Stimulated activated CD4-positive, alpha-beta T cell treated with anti-CD3 and anti-CD28 coated beads, TNF-alpha, amount 100 ng/mL, for 24 hours (primary cell): ENCODE data around the gene CSF2.

Experiments
- DNase-seq, 3 experiments: peaks; one replicate each; pipeline ENCODE4 v3.0.0-alpha.2; 2020; ENCODE audit warnings: low read depth in 3 of 3

The CSF2 gene

DNA sequence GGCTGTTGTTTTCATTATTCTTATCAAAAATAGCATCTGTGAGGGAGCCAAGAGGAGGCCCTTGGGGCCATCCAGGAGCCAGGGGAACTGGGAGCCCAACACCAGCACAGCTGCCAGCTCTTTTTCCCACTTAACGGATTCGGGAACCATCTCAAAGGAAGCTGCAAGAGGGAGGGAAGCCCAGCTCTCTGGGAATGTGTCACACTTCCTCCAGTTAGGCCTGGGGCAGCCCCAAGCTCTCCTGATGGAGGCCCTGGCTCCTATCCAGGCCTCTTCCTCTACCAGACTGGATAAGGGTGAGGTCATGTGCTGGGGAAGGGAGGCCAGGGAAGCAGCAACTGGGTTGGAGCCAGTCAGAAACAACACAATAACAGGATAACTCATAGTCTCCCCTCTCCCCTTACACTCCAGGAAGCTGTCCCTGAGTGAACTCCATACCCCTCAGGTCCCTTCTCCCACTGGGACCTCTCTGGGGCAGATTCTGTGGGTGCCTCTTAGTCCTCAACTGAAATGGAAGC is 12.7 kb downstream of the CSF2 start:
- DNase-seq, result no peak

DNA sequence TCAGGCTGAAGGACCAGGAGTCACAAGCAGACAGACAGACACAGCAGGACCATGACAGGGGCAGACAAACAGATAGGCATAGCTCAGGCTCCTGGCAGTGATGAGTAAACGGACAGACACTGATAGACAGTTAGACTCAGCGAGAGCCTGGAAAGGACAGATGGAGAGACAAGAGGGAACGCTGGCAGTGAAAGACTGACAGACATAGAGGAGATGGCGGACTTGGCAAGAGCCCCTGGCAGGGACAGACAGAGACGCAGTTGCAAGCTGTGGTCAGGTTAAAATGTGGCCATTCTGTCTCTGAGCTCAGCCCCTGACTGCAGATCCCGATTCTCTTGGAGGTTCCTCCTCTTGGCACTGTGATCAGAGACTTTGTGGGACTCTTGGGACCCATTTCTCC is 13.6 kb downstream of the CSF2 start:
- no peak for DNase-seq

DNA sequence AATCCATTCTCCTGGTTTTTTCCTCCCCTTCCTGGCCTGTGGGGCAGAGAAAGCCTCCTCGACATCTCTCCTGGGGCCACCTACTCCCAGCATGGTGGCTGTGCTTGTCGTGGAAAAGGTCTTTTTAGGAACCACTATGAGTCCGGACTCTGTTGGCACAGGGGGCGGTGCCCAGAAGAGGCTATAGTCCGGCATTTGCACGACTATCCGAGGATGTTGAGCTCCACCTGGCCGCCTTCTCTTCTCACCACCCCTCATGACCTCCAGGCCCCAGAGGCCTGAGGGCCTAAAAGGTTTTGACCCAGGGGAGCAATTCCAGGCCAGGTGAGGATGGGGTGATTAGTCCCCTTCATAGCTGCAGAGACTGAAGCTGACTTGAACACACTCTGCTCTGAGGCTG is 14.1 kb downstream of the CSF2 start:
- DNase-seq, result no peak

DNA sequence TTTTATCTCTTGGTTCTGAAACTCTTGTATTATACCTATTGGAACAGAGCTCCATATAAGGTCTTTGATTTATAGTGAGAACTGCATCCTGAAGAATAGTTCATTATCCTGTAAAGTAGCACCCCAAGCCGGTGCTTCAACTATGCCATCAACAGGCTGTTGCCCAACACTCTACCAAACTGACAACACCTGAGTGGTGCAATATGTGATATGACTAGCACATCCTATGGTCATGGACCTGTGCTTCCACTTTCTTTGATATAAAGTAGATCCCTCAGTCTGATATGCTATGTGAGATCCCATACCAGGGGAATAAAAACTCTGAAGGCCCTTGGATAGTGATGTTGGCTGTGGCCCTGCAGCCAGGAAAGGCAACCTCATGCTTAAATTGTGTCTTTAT is 15.8 kb downstream of the CSF2 start:
- DNase-seq, result no peak

DNA sequence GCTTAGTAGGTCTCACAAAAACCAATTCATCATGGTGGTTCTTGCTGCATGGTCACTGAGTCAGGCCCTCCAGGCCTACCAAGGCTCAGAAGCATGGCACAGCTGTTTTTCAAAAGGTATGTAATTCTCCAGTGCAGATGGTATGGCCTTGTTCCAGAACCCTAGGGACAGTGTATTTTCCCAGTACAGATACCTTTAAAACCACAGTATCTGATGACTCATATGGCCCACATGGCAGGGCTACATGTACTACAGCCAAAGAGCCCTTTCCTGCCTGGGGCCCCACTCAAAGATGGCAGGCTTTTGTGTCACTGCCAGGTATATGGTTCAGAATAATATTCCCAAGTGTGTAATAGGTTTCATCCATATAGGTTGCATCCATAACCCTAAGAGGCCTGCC is 16.5 kb downstream of the CSF2 start:
- no peak for DNase-seq

DNA sequence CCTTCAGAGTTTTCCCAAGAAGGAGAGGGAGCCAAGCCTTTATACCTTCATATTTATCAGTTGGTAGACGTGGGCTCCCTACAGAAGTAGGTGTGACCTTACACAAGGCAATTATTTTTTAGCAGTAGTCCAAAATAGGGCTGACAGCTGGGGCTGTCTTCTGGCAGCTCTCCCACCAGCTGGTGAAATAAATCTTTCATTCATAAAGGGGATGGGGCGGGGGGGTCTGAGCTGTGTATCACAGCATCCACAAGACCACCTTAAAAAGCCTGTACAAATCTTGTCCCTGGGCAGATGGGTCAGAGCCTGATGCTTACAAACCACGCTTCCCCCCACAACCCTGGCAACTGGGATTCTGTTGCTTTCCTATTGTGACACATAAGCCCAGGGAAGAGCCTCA is 19.7 kb downstream of the CSF2 start:
- no peak for DNase-seq

DNA sequence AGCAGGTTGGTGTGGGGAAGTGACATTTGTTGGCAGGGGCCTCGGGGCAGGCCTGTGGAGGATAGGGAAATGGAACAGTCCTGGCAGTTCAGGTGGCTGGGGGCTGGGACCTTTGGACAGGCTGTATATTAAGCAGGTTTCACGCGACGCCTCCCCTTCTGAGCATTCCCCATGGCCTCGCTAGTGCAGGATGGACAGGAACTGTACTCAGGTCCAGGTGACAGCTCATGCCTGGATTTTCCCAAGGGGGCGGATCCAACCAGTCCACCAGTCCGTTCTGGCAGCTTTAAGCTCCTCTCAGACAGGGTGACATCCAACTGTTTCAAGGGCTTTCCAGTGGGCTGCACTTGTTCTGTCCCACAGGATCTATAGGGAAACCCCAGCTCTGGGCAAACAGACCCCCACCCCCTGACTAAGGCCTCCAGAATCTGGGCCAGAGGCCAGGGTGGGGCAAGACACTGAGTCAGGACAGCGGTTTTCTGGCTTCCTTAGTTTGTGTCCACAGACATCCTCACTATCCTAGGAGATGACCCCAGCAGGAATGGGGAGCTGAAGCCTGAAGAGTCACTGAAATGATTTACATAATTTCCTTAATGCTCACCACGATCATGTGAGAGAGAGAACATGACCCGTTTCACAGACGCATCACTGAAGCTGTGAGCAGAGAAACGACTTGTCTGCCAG is 20.9 kb downstream of the CSF2 start:
- no peak for DNase-seq

DNA sequence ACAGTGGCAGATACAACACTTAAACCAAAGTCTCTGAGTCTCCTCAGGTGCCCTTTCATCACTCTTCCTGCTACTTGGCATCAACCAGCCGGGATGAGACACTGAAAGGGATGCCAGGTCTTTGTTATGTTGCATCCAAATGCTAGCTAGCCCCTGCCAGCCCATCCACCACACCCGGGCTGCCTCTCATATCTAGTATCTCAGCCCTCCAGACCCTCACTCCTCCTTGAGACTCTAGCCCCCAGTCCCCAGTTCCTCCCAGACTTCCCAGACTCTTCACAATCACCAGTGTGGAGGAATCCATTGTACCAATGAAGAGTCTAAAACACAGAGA is 21.5 kb downstream of the CSF2 start:
- no peak for DNase-seq

DNA sequence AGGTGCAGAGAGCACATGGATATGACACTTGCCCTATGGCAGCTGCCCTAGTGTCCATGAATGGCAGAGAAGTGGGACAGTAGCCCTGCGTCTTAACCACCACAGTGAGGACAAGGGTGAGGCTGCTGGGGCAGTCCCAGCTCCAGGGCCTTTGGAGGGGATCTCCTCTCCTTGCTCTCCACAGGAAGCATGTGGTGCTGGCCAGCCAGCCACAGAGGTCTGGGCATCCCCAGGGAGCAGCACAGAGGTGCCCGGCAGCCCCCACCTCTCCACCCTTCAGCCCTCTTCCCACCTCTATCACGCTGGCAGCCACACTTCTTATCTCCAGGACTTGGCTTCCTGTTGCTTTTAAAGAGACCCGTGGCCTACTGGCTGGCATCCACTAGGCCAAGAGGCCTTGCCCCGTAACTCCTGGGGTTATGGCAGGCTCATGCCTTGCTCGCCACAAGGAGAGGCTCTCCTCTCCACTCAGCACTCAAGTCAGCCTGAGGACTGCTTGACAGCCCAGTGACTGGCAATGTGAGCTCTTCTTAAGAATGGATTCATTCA is 21.9 kb downstream of the CSF2 start:
- no peak for DNase-seq

DNA sequence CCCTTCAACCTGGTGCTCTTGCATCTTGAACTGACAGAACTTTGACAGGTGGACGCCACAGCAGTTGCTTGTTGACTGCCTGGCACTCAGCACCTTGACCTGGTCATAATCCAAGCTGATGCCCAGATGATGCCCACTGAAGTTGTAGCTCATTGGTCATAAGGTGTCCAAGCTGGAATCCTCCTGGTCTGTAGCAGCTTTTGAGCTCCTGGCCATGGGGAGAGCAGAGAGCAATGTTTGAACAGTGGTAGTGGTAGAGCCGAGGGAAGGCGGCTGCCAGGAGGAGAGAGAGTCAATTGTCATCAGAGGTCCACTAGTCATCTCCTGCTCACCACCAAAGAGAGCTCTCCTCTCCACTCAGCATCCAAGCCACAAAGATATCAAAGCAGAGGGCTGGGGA is 23.3 kb downstream of the CSF2 start:
- DNase-seq, result no peak

DNA sequence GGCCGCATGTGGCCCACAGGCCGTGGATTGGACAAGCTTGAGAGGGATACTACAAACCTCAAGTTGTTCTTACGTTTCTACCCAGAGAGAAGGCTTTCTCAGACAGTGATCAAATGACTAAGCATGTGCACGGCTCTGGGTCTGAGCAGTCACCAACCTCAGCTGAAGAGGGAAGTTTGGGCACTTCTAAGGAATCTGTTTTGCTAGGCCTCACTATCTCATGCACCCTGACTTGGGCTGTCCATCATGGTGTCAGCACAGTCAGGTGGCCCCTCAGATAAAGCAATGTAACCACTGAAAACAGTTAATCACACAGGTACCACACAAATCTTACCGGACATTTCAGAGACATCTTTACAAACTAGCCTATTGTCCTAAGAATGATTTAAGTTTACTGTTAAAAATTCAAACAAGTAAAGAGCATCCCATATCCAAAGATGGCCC is 24.6 kb downstream of the CSF2 start:
- DNase-seq, result peak in 1 of 3 experiments; percentile 45

DNA sequence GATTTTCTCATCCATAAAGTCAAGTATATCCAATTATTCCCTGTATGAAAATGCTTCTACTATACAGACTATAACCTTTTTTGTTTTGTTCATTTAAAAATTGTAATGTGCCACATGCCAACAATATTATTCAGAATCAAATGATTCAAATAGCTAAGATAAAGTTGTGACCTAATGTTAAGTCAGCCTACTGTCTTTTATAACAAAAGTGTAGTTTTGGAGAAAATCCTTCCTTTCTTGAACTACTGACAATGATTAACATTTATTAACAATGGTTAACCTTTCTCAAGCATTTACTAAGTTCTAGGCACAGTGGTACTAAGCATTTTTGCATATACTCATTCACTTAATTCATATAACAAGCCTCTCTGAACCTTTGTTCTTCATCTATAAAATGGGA is 25.0 kb downstream of the CSF2 start:
- no peak for DNase-seq

DNA sequence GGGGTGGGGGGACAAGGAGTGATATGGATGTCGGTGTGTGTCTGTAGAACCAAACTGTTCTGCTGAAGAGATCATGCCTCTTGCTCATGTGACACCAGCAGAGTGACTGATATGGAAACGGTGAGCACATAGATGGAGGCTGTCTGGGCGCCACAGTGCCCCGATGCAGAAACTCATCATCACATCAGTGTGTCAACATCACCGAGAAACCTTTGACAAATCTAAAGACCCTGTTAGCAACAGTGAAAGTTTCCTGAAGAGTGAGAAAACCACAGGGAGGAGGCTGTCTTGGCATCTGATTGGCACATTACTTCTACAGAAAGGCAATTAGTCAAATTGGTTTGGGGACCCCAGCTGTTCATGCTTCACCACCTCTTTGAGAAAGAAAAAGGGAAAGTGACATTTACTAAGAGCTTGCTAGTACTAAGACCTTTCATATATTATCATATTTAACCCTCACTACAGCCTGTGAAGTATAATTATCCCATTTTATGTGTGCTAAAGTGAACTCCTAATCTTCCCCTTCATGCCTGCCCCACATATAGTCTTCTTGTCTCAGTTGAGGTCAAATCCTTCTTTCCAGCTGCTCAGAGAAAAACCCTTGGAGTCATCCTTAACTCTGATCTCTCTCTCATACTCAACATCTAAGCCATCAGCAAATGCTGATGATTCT is 25.6 kb downstream of the CSF2 start:
- DNase-seq, result peak; percentile 56 to 72 (median 64)

DNA sequence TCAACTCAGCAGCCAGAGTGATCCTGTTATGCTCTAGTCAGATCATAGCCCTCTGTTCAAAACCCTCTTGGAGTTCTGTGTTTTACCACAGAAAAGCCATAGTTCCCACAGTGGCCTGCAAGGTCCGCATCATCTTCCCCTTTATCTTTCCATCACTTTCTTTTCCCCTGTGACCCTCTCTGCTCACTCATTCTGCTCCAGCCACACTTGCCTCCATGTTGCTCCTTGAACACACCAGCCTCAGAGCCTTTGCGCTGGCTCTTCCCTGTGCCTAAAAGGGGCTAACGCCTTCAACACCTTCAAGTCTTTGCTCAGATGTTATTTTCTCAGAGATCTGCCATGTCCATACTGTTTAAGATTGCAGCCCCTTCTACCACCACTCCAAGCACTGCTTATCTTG is 26.3 kb downstream of the CSF2 start:
- DNase-seq, result no peak

DNA sequence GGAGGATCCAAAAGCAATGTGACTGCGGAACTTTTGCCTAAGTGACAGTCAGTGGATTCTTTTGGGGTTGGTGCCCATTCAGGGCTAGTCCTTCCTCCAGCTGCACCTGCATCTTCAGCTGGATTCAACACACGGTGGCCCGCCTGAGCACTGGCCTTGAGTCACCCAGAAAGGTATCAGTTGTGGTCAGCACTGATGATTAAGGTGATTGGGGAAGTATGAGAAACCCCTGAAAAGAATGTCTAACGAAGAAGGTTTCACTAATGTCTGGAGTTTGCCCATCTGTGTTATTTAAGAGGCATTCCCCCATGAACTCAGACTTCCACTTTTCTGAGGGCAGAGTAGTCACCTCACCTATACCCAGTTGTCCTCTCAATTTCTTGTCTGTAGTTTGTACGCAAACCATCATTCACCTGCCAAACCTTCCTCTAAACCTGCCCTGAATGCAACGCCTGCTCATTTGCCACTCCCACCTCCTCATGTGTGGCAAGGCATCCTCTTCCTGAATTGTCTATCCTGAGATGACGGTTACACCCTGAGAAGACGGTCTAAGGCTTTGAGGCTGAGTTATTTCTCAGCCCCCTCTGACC is 27.2 kb downstream of the CSF2 start:
- peak in 1 of 3 experiments; percentile 53 for DNase-seq

DNA sequence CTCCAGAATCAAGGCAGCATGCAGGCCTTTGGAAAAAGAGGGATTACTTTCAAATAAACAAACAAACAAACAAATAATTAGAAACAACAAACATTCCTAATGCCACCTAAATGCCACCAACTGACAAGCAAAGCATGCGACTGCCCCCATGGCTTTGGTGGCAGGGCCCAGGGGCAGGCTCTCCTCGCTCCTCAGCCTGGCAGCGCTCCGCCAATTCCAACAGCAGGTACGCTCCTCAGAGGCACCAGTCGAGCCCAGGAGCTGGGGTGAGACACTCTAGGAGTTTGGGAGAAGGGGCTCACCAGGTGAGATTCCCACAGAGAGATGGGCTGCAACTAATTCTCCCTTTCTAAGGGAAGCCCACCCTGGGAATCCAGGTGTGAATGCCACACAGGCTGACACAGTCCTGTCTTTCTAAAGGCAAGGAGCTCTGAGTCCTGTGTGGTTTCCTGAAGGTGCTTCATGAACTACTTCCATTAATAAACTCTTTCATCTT is 27.8 kb downstream of the CSF2 start:
- DNase-seq, result no peak

DNA sequence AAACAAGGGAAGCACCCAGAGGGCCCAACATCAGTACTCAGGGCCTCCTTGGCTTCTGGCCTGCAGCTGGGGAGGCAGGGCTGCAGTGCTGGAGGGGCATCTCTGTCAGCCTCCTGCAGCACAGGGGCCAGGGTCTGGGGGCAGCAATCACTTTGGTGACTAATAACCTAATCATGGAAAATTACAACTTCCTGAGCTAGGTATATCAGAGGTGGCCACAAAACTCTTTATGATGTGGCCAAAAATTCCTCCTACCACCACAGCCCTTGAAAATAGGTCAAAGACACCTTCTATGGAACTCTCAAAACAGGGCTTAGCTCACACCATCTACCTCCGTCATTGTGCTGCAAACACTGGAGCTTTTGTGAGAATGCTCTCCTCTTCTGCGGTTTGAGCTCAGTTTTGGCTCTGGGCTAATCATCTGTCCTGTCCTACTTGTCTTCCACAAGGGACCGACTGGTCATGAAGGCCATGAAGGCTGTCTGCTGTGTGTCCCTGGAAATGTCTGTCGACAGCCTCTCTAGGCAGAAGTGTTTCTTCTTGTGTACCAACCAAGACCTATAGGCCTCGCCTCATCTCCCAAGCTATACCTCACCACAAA is 28.6 kb downstream of the CSF2 start:
- DNase-seq, result peak in 2 of 3 experiments; percentile 42 to 47

DNA sequence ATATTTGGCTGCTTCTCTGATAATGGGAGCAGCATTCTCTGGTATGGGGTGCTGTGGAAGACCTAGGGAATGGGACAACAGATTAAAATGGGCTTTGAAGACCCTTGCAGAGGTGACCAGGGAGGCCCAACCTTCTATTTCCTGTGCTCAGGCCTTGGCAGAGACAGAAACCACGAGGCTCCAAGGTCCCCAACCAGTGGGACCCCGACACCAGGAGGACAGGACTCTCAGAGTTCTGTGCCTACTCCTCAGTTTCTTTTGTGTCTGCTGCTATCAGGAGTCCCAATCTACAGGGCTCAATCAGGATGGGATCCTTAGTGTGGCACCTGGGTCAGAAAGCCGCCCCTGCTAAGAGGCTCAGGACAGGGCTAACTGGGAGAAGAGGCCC is 29.3 kb downstream of the CSF2 start:
- no peak for DNase-seq

DNA sequence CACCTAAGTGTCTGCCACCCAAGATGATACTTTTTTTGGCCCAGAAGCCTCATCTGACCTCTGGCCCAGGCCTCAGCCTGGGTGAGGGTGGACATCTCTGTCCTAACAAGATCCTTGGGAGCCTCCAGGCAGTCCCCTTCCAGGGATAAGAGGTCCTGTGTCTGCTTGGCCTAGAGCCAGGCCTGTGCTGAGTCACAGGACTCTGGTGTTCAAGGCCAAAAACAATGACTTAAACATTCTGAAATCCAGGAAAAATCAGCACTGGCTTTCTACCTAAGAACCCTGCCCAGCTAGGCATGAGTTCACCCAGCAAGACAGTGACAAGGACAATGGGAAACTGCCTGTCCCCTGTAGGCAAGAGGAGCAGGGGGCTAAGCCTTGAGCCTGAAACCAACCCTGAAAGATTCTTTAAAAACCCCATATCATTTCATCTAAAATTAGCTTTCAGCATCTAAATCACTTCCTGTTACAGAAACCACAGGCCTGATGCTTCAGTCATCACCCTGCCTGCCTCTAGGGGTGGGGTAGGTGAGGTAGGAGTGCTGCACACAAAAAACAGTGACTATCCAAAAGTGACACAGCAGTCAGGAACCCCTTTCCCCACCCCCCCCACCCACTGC is 29.9 kb downstream of the CSF2 start:
- DNase-seq, result peak; percentile 44 to 65 (median 57)

DNA sequence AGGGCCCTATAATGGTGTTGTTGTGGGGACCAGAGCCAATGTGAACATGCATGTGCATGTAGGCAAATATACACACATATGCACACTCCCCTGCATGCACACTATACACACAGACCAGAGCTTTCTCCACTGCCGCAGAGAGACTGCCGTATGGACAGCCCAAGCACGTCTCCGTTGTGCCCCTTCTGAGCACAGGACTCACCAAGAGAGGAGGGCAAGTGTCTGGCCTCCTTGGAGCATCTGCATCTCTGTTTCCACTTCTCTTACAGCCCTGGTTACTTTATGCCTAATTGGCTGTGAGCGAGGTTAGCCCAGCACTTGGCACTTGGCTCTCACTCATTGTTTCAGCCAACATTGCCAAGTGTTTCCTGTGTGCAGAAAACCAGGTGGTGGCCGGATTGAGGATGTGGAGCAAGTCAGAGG is 30.4 kb downstream of the CSF2 start:
- no peak for DNase-seq

DNA sequence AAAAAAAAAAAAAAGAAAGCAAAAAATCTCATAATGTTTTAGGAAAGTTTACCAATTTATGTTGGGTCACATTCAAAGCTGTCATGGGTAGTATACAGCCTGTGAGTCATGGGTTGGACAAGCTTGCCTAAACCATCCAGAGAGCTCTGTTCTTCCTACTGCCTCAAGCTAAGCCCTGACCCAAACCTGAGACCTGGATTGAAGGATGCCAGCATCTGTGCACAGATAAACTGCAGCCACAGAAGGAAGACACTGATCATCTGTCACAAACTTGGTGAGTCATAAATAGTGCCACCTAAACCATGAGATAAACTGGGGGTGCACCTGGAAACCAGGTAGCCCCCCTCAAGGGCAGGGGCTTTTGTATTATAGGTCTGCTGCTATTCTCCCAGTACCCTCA is 31.0 kb downstream of the CSF2 start:
- DNase-seq, result no peak

DNA sequence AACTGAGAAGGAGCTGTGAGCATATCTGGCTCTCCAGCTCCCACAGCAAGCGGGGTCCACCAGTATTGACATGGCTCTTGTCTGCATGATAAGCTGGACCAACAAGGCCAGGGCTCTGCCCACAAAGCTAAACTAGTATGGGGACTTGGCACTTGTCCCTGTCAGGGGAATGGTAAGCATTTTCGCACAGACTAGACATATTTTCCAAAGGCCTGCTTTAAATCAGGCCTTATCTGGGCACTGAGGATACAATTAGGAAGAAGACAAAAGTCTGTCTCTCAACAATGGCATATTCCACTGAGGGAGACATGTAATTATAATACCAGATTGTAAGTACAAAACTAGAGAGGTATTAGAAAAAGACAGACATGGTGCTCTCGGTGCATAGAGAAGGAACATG is 32.1 kb downstream of the CSF2 start:
- DNase-seq, result no peak
